OCI-LY3 (cell line): Measurements from ENCODE around the gene INHBE.

ENCODE experiments used
- CTCF ChIP-seq: fragments of 200-600, 300-600 bp; sonication (generic); IDR thresholded peaks from 2 replicates; pipeline ENCODE4 v1.5.1; 2014; ENCODE audit warnings: antibody characterized with exemption, low read length, low read depth
- EZH2phosphoT487 ChIP-seq: fragments of 200-600 bp; shearing (Covaris generic); IDR thresholded peaks from 2 replicates; pipeline ENCODE4 v1.6.1; 2018; ENCODE audit warnings: antibody characterized with exemption, mixed run types, low read depth

GRCh38 chr12:57490126-57490525 lies 35.0 kb downstream of the INHBE start:
- TF ChIP-seq CTCF (no peak), EZH2phosphoT487 (no peak)
